Panc1 (cell line): ENCODE results near the gene LYPD6B. TPM values are rescaled to one million over a fixed set of nuclear protein-coding genes. Genes with fewer than 3 reads are reported as not detected.

Experiments
- ATAC-seq: fragments of 200-7000 bp; cut with Tn5 transposase; 2 replicates; pipeline ENCODE4 v1.9.1; 2020; ENCODE audit warnings: mild to moderate bottlenecking, moderate library complexity
- BruUV-seq: library from RNA; stranded (reverse); fragments of 400-500 nt; replicated peaks from 2 replicates; lab custom pipeline; 2021; lab: Mats Ljungman, UMichigan
- CTCF ChIA-PET: fragments of 300-600 bp; sonication (Branson Sonifier 250); formaldehyde crosslinking; loops from one replicate; lab custom pipeline; 2022; ENCODE audit warnings: antibody characterized with exemption; lab: Charles Lee
- POLR2A ChIA-PET: fragments of 300-600 bp; sonication (Branson Sonifier 250); formaldehyde crosslinking; loops from one replicate; lab custom pipeline; 2022; ENCODE audit warnings: antibody characterized with exemption; lab: Charles Lee
- DNase-seq: peaks from one replicate; pipeline ENCODE4 v3.0.0-alpha.2; 2010; ENCODE audit warnings: low read depth, low spot score
- H3K27ac ChIP-seq: 2 replicates; pipeline ENCODE4 v1.5.1; 2011; ENCODE audit warnings: mild to moderate bottlenecking, low read length, inconsistent platforms
- H3K27me3 ChIP-seq: fragments of 200-500 bp; sonication (Bioruptor generic); 2 replicates; pipeline ENCODE4 v1.6.0; 2014; ENCODE audit warnings: low read length, inconsistent platforms; ENCODE audit not compliant: control insufficient read depth, insufficient read depth
- H3K36me3 ChIP-seq: fragments of 200-500 bp; sonication (Bioruptor generic); 2 replicates; pipeline ENCODE4 v1.5.1; 2014; ENCODE audit warnings: inconsistent platforms, mild to moderate bottlenecking, low read length, moderate library complexity; ENCODE audit not compliant: control insufficient read depth, insufficient read depth
- H3K4me1 ChIP-seq: 2 replicates; pipeline ENCODE4 v1.5.1; 2011; ENCODE audit warnings: inconsistent platforms, mild to moderate bottlenecking, low read length, moderate library complexity; ENCODE audit not compliant: control insufficient read depth, insufficient read depth
- H3K4me3 ChIP-seq, 2 experiments: 2 replicates each; pipeline ENCODE4 v1.5.1; 2011 to 2012; ENCODE audit warnings: low read depth in 2 of 2, low read length in 2 of 2, mild to moderate bottlenecking in 2 of 2, inconsistent platforms in 1 of 2, moderate library complexity in 1 of 2
- H3K9me3 ChIP-seq: fragments of 200-500 bp; sonication (Bioruptor generic); 2 replicates; pipeline ENCODE4 v1.5.1; 2014; ENCODE audit warnings: low read depth, mild to moderate bottlenecking, inconsistent platforms, low read length, moderate library complexity; ENCODE audit not compliant: control insufficient read depth, insufficient read depth
- POLR2AphosphoS5 ChIP-seq: IDR thresholded peaks from 2 replicates; pipeline ENCODE4 v1.6.1; 2012; ENCODE audit warnings: mild to moderate bottlenecking, low read depth, low read length, moderate library complexity
- SIN3A ChIP-seq: IDR thresholded peaks from 2 replicates; pipeline ENCODE4 v1.6.1; 2012; ENCODE audit warnings: low read depth, mild to moderate bottlenecking, low read length, moderate library complexity, borderline replicate concordance; ENCODE audit not compliant: insufficient read depth
- TCF7L2 ChIP-seq: IDR thresholded peaks from 2 replicates; pipeline ENCODE4 v1.6.1; 2011; ENCODE audit warnings: mild to moderate bottlenecking, low read depth, low read length, inconsistent platforms
- in situ Hi-C: cut with HindIII; loops from 2 replicates; pipeline ENCODE4 v1.10.0; 2016; ENCODE audit warnings: low sequenced_read_pairs, low pct_unique_long_range_greater_than_20kb
- intact Hi-C: fragments of 100-400 bp; cut with micrococcal nuclease; formaldehyde crosslinking; loops from one replicate; pipeline ENCODE4 v1.10.0; 2022; ENCODE audit not compliant: unreplicated experiment
- total RNA-seq: library from RNA; stranded (reverse); gene quantifications from one replicate; pipeline ENCODE4 v1.2.1, GENCODE V29; 2021; ENCODE audit not compliant: unreplicated experiment
- TF ChIP-seq, protein P1 (sequence below): fragments of 450-650 bp; IDR thresholded peaks from 2 replicates; pipeline ENCODE4 v1.5.1; 2017; ENCODE audit warnings: mild to moderate bottlenecking
- TF ChIP-seq, protein P2 (sequence below), 2 experiments: IDR thresholded peaks; 2 replicates each; pipeline ENCODE4 v1.6.1; 2011 to 2012; ENCODE audit warnings: low read depth in 2 of 2, control low read depth in 1 of 2, low read length in 1 of 2, mild to moderate bottlenecking in 1 of 2, moderate library complexity in 1 of 2; ENCODE audit not compliant: insufficient read depth in 1 of 2

Gene LYPD6B
- total RNA-seq, 1 experiment from 2014 or later, result 2.2 TPM

- POLR2A ChIA-PET, result no interaction called here
- no peaks in the 10 kb centered on the region for H3K4me1 ChIP-seq
- in situ Hi-C loops, result no loop called here
Measured at GRCh38 chr2:149049142-149049541, 10.6 kb downstream of the LYPD6B start.

DNA sequence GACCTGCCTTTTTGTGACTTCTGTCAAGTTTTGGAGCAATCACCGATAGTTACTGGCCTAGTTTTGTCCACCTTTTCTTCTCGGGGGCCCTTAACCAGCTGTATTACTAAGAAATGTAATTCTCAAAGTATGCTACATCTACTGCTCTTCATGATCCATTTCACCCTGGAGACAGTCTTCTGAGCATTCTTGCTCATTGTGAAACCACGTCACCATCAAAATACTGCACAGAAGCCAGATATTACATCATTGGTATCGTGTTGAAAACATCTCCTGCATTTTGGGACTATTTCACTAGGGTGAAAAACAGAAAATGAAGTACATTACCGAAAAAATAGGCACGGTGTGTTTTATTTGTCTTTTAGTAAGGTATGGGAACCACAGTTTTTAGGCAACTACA is 11.7 kb downstream of the LYPD6B start:
- in situ Hi-C loops (no loop called here), intact Hi-C loops (no loop called here)
- ATAC-seq (no peak), DNase-seq (no peak)
- Histone ChIP-seq H3K36me3 (no peaks in the 10 kb centered on the region), H3K4me1 (no peaks in the 10 kb centered on the region), H3K4me3 (no peak overlapping the region), H3K27ac (no peak overlapping the region), H3K9me3 (no peaks in the 10 kb centered on the region), H3K27me3 (no peaks in the 10 kb centered on the region)
- BruUV-seq, result no TSS peak
- TF ChIP-seq SIN3A (no peak), POLR2AphosphoS5 (no peak), TCF7L2 (no peak)
- TF ChIP-seq, protein P1, sequence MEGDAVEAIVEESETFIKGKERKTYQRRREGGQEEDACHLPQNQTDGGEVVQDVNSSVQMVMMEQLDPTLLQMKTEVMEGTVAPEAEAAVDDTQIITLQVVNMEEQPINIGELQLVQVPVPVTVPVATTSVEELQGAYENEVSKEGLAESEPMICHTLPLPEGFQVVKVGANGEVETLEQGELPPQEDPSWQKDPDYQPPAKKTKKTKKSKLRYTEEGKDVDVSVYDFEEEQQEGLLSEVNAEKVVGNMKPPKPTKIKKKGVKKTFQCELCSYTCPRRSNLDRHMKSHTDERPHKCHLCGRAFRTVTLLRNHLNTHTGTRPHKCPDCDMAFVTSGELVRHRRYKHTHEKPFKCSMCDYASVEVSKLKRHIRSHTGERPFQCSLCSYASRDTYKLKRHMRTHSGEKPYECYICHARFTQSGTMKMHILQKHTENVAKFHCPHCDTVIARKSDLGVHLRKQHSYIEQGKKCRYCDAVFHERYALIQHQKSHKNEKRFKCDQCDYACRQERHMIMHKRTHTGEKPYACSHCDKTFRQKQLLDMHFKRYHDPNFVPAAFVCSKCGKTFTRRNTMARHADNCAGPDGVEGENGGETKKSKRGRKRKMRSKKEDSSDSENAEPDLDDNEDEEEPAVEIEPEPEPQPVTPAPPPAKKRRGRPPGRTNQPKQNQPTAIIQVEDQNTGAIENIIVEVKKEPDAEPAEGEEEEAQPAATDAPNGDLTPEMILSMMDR, result no peak
- TF ChIP-seq, protein P2, sequence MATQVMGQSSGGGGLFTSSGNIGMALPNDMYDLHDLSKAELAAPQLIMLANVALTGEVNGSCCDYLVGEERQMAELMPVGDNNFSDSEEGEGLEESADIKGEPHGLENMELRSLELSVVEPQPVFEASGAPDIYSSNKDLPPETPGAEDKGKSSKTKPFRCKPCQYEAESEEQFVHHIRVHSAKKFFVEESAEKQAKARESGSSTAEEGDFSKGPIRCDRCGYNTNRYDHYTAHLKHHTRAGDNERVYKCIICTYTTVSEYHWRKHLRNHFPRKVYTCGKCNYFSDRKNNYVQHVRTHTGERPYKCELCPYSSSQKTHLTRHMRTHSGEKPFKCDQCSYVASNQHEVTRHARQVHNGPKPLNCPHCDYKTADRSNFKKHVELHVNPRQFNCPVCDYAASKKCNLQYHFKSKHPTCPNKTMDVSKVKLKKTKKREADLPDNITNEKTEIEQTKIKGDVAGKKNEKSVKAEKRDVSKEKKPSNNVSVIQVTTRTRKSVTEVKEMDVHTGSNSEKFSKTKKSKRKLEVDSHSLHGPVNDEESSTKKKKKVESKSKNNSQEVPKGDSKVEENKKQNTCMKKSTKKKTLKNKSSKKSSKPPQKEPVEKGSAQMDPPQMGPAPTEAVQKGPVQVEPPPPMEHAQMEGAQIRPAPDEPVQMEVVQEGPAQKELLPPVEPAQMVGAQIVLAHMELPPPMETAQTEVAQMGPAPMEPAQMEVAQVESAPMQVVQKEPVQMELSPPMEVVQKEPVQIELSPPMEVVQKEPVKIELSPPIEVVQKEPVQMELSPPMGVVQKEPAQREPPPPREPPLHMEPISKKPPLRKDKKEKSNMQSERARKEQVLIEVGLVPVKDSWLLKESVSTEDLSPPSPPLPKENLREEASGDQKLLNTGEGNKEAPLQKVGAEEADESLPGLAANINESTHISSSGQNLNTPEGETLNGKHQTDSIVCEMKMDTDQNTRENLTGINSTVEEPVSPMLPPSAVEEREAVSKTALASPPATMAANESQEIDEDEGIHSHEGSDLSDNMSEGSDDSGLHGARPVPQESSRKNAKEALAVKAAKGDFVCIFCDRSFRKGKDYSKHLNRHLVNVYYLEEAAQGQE (IDR thresholded peaks at IDR 0.05; ENCODE audit: insufficient read depth in 1 of 2, low read depth in 2 of 2, low read length in 1 of 2), result no peak
- ChIA-PET POLR2A (no interaction called here), CTCF (no interaction called here)

More at GRCh38 chr2:149049142-149049541, 10.6 kb downstream of the LYPD6B start:
- BruUV-seq, result no TSS peak
- CTCF ChIA-PET, result no interaction called here
- 0 out of 2 replicates have a peak, but pooled peaks cover 2% of the 10 kb centered on the region for H3K27me3 ChIP-seq
- TF ChIP-seq SIN3A (no peak), POLR2AphosphoS5 (no peak), TCF7L2 (no peak)
- TF ChIP-seq, protein P1, result no peak
- TF ChIP-seq, protein P2 (IDR thresholded peaks at IDR 0.05; ENCODE audit: insufficient read depth in 1 of 2, low read depth in 2 of 2, low read length in 1 of 2), result no peak
- no peak overlapping the region for H3K27ac ChIP-seq
- DNase-seq (no peak), ATAC-seq (no peak)
- H3K36me3 ChIP-seq, result no peaks in the 10 kb centered on the region
- no peaks in the 10 kb centered on the region for H3K9me3 ChIP-seq
- intact Hi-C loops, result no loop called here
- H3K4me3 ChIP-seq, result no peak overlapping the region
